ENCODE data around the gene PRKAG2. TPM values are rescaled to one million over a fixed set of nuclear protein-coding genes. Genes with fewer than 3 reads are reported as not detected.

Gene PRKAG2
- total and polyA plus RNA-seq, 2 experiments from 2014 or later = 17.0 to 19.5 TPM

DNA sequence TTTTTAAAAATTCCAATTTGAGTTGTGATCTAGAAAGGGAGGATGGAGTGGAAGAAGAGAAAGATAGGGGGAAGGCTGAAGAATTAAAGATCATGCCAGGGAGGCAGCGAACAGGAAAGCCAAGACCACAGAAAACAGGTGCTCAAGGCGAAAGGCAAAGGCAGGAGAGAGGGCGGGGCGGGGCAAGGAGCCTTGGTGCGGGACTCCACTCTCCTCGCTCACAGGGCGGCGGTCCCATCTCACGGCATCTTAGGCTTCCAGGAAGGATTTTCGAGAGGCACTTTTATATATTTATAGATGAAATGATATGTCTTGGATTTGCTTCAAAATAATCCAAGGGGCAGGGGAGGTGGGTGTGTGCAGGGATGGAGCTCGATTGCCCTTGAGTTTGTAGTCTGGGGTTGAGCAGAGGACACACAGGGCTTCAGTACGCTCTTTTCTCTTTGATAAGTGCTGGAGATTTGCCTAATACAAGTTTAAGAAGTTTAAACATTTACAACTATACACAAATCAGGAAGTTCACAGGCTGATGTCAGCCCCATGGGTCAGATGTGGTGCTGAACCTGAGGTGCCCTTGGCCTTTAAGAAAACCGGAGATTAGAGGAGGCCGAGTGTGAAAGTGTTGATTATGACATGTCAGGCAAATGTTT lies 161.1 kb downstream of the PRKAG2 start:
- in situ Hi-C loops (cut with MboI) = no loop called here

DNA sequence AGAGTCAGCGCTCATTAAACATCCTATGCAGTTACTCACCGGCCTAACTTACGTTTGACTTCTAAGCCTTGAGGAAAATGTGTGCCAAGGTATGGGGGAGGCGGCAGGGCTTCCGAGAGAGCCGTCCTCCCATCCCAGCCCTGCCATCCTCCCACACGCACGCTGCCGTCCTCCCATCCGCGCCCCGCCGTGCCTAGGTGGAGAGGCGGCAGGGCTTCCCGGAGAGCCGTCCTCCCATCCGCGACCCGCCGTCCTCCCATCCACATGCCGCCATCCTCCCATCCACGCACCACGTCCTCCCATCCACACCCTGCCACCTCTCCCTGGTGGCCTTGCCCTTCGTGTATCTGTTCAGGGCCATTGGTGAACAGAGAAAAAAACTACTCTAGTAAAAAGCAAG lies 162.7 kb downstream of the PRKAG2 start:
- DNase-seq = no peak
- H3K4me3 ChIP-seq = no peak overlapping the region
- H3F3A ChIP-seq (ENCODE audit: insufficient read depth) = no peaks in the 10 kb centered on the region
- no peak for TF ChIP-seq EZH2 (IDR thresholded peaks at IDR 0.05; ENCODE audit: insufficient read depth, poor library complexity, severe bottlenecking)
- no peak for TF ChIP-seq EZH2phosphoT487 (IDR thresholded peaks at IDR 0.05; ENCODE audit: insufficient read depth, low read depth)
- no peaks in the 10 kb centered on the region for H3K27me3 ChIP-seq (replicated peaks; ENCODE audit: insufficient read depth)
- H3K4me2 ChIP-seq (ENCODE audit: unreplicated experiment) = no peak overlapping the region
- no peaks in the 10 kb centered on the region for H4K20me1 ChIP-seq (ENCODE audit: insufficient read depth)
- no peaks in the 10 kb centered on the region for H3K4me1 ChIP-seq (ENCODE audit: insufficient read depth)
- H3K79me2 ChIP-seq (ENCODE audit: insufficient read depth) = no peaks in the 10 kb centered on the region
- in situ Hi-C loops (cut with MboI) = no loop called here
- no peak overlapping the region for H3K27ac ChIP-seq
- H2AFZ ChIP-seq = no peak overlapping the region
- 95% methylated on average over 15 to 21 of the region's 24 CpGs for WGBS, 2 experiments (ENCODE audit: low coverage in 1 of 2, low lambda C conversion rate in 2 of 2, missing lambda C conversion rate in 2 of 2)
- no peaks in the 10 kb centered on the region for H3K36me3 ChIP-seq (ENCODE audit: low read depth)
- H3K9me3 ChIP-seq (ENCODE audit: low read depth) = no peaks in the 10 kb centered on the region
- no peak overlapping the region for H3K9ac ChIP-seq
- no peaks in the 10 kb centered on the region for H3K9me2 ChIP-seq (ENCODE audit: insufficient read depth)

More for the DNA sequence above, 161.1 kb downstream of the PRKAG2 start:
- Histone ChIP-seq H3K4me3 (no peak overlapping the region), H4K20me1 (ENCODE audit: insufficient read depth) (no peaks in the 10 kb centered on the region), H3K9me3 (ENCODE audit: low read depth) (no peaks in the 10 kb centered on the region), H3K4me1 (ENCODE audit: insufficient read depth) (no peaks in the 10 kb centered on the region), H3K9ac (no peak overlapping the region), H3K9me2 (ENCODE audit: insufficient read depth) (no peaks in the 10 kb centered on the region), H3F3A (ENCODE audit: insufficient read depth) (no peaks in the 10 kb centered on the region), H3K27ac (no peak overlapping the region), H2AFZ (no peak overlapping the region), H3K36me3 (ENCODE audit: low read depth) (no peaks in the 10 kb centered on the region), H3K79me2 (ENCODE audit: insufficient read depth) (no peaks in the 10 kb centered on the region), H3K27me3 (replicated peaks; ENCODE audit: insufficient read depth) (no peaks in the 10 kb centered on the region), H3K4me2 (ENCODE audit: unreplicated experiment) (no peak overlapping the region)
- TF ChIP-seq EZH2phosphoT487 (IDR thresholded peaks at IDR 0.05; ENCODE audit: insufficient read depth, low read depth) (no peak), EZH2 (IDR thresholded peaks at IDR 0.05; ENCODE audit: insufficient read depth, poor library complexity, severe bottlenecking) (no peak)
- no peak for DNase-seq
- WGBS, 2 experiments (ENCODE audit: low coverage in 1 of 2, low lambda C conversion rate in 2 of 2, missing lambda C conversion rate in 2 of 2) = 90 to 93% methylated on average over 14 of the region's 14 CpGs

DNA sequence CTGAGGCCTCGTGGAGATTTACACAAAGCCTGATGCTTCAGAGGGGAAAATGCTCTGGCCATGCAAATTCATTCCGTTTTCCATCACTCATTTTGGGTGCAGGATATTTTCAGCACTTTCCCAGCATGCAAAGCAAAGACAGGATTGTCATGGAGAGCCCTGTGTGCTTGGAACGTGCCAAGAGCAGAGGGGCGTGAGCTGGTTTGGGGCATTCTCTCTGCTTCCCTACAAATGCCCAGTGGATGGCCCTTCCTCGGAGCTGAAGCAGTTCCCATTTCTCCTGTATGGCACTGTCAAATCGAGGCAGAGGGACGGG lies 164.1 kb downstream of the PRKAG2 start:
- H3K36me3 ChIP-seq (ENCODE audit: low read depth) = no peaks in the 10 kb centered on the region
- in situ Hi-C loops (cut with MboI) = no loop called here
- no peak overlapping the region for H2AFZ ChIP-seq
- no peaks in the 10 kb centered on the region for H3F3A ChIP-seq (ENCODE audit: insufficient read depth)
- H3K9me2 ChIP-seq (ENCODE audit: insufficient read depth) = no peaks in the 10 kb centered on the region
- TF ChIP-seq EZH2 (IDR thresholded peaks at IDR 0.05; ENCODE audit: insufficient read depth, poor library complexity, severe bottlenecking) = no peak
- no peak for TF ChIP-seq EZH2phosphoT487 (IDR thresholded peaks at IDR 0.05; ENCODE audit: insufficient read depth, low read depth)
- no peak for DNase-seq
- 83 to 86% methylated on average over 7 of the region's 7 CpGs for WGBS, 2 experiments (ENCODE audit: low coverage in 1 of 2, low lambda C conversion rate in 2 of 2, missing lambda C conversion rate in 2 of 2)
- no peaks in the 10 kb centered on the region for H3K9me3 ChIP-seq (ENCODE audit: low read depth)
- H3K4me1 ChIP-seq (ENCODE audit: insufficient read depth) = no peaks in the 10 kb centered on the region
- no peak overlapping the region for H3K9ac ChIP-seq
- H3K4me3 ChIP-seq = no peak overlapping the region
- no peaks in the 10 kb centered on the region for H3K27me3 ChIP-seq (replicated peaks; ENCODE audit: insufficient read depth)
- H3K4me2 ChIP-seq (ENCODE audit: unreplicated experiment) = no peak overlapping the region
- no peak overlapping the region for H3K27ac ChIP-seq
- H4K20me1 ChIP-seq (ENCODE audit: insufficient read depth) = no peaks in the 10 kb centered on the region
- no peaks in the 10 kb centered on the region for H3K79me2 ChIP-seq (ENCODE audit: insufficient read depth)

DNA sequence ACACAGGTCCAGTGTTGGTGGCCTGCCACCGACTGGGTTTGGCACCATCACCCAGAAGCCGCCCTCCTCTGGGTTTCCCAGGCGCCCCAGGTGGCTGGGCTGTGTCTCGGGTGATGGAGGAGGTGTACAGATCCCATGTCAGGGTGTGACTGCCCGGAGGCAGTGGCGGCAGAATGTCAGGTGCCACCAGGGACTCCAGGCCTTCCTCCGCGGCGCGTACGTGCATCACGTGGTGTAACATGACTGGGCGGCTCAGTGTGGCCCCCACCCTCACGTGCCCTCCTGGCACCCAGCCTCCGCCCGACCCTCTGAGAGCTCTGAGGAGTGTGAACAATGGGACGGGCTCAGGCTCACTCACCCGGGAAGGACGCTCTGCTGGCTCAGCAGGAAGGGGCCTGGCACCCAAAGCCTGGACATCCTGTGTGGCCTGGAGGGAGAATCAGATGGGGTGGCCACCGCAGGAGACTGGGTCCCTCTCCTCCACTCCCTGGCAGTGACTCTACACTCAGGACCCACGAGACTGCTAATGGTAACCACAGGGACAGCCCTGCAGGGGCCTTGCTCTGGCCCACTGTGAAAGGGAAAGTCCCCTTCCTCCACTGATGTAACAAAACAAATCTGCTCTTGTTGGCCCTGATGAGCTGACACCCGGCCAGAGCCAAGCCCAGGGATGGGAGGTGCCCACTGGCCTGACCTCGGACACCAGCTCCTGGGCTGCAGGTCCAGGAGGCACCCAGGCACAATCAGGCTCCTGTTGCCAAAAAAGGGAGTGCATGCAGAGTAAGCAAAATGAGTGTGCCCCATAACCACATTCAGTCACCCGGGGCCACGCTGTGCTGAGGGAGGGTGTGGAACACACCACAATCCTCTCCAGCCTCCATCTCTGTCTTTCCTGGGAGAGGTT lies 164.8 kb downstream of the PRKAG2 start:
- Histone ChIP-seq H3K36me3 (ENCODE audit: low read depth) (no peaks in the 10 kb centered on the region), H2AFZ (no peak overlapping the region), H3K9me3 (ENCODE audit: low read depth) (no peaks in the 10 kb centered on the region), H3K4me3 (no peak overlapping the region), H3F3A (ENCODE audit: insufficient read depth) (no peaks in the 10 kb centered on the region), H3K9ac (no peak overlapping the region), H3K79me2 (ENCODE audit: insufficient read depth) (no peaks in the 10 kb centered on the region), H3K27me3 (replicated peaks; ENCODE audit: insufficient read depth) (no peaks in the 10 kb centered on the region), H3K4me1 (ENCODE audit: insufficient read depth) (no peaks in the 10 kb centered on the region), H3K9me2 (ENCODE audit: insufficient read depth) (no peaks in the 10 kb centered on the region), H3K4me2 (ENCODE audit: unreplicated experiment) (no peak overlapping the region), H4K20me1 (ENCODE audit: insufficient read depth) (no peaks in the 10 kb centered on the region), H3K27ac (no peak overlapping the region)
- 61 to 70% methylated on average over 17 to 25 of the region's 25 CpGs for WGBS, 2 experiments (ENCODE audit: low coverage in 1 of 2, low lambda C conversion rate in 2 of 2, missing lambda C conversion rate in 2 of 2)
- no peak for DNase-seq
- in situ Hi-C loops (cut with MboI) = no loop called here
- TF ChIP-seq EZH2phosphoT487 (IDR thresholded peaks at IDR 0.05; ENCODE audit: insufficient read depth, low read depth) = no peak
- no peak for TF ChIP-seq EZH2 (IDR thresholded peaks at IDR 0.05; ENCODE audit: insufficient read depth, poor library complexity, severe bottlenecking)
